ENCODE results near the gene IL22RA1.

The IL22RA1 gene

GRCh38 chr1:24113641-24114033 is 29.3 kb downstream of the IL22RA1 start:
- no peak for DNase-seq
- Histone ChIP-seq H3K27ac (no peak overlapping the region), H3K9me3 (no peaks in the 10 kb centered on the region), H3K4me1 (peaks cover 0 to 30% (median 26%) of the 10 kb centered on the region in 4 donors), H3K27me3 (peaks cover 0 to 9% of the 10 kb centered on the region in 2 donors), H3K36me3 (no peaks in the 10 kb centered on the region), H3K4me3 (no peak overlapping the region)
- intact Hi-C loops (cut with DNase I; ENCODE audit: low total_unique reads) = no loop called here
- no peak for TF ChIP-seq CTCF (IDR thresholded peaks at IDR 0.05)

- H3K4me1 ChIP-seq = peaks cover 0 to 33% (median 26%) of the 10 kb centered on the region in 4 donors
- peak; percentile 79 to 88 for DNase-seq
- intact Hi-C loops (cut with DNase I; ENCODE audit: low total_unique reads) = no loop called here
- peak within 1 kb of the TSS; percentile 69 to 73 for H3K27ac ChIP-seq
- H3K27me3 ChIP-seq = no peaks in the 10 kb centered on the region
- TF ChIP-seq CTCF (IDR thresholded peaks at IDR 0.05) = peak; percentile 56 to 64
- peak within 1 kb of the TSS; percentile 34 to 41 for H3K4me3 ChIP-seq
- H3K36me3 ChIP-seq = no peaks in the 10 kb centered on the region
- no peaks in the 10 kb centered on the region for H3K9me3 ChIP-seq
These were observed 30.8 kb downstream of the IL22RA1 start, which contains the start of gene MYOM3 for GRCh38 chr1:24111996-24112779. TSS of gene MYOM3 (minus strand) at chr1:24112135. CDS start at chr1:24108636, 3,499 bp downstream.

GRCh38 chr1:24111262-24111995 is 31.5 kb downstream of the IL22RA1 start:
- H3K27me3 ChIP-seq = no peaks in the 10 kb centered on the region
- intact Hi-C loops (cut with DNase I; ENCODE audit: low total_unique reads) = no loop called here
- H3K4me1 ChIP-seq = peaks cover 0 to 33% (median 26%) of the 10 kb centered on the region in 4 donors
- DNase-seq = peak; percentile 67 to 83
- H3K4me3 ChIP-seq = peak overlapping the region; percentile 34 to 41
- H3K9me3 ChIP-seq = no peaks in the 10 kb centered on the region
- peak overlapping the region; percentile 69 to 73 for H3K27ac ChIP-seq
- H3K36me3 ChIP-seq = no peaks in the 10 kb centered on the region
- peak in 1 of 2 experiments; percentile 3 for TF ChIP-seq CTCF (IDR thresholded peaks at IDR 0.05)

DNA sequence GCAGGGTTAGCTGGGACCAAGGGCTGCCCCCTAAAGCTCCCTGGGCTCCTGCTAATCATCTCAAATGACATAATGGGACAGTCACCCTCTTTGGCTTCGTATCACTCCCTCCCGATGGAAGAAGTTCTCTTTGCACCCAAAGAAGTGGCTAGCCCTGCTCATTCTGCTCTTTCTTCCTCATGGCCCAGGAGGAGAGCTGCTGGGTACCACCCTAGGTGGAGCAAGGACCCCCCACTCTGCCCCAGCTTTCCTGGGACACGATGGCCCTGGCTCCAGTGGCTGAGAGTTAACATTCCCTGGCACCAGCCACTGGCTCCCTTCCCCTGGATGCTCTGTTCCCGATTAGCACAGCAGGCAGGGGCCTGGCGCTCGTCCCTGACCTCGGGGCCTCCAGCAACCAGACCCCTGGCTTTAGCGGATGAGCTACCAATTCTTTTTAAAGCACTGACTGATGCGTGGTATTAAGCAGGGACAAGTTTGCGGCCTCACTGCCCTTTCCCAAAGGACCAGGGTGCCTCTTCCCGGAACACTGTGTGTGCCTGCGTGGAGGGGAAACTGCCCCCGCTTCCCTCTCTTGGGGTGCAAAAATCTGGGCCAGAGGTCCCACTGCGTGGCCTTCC is 32.2 kb downstream of the IL22RA1 start:
- Histone ChIP-seq H3K9me3 (no peaks in the 10 kb centered on the region), H3K36me3 (no peaks in the 10 kb centered on the region), H3K4me1 (peaks cover 0 to 33% (median 26%) of the 10 kb centered on the region in 4 donors), H3K27me3 (no peaks in the 10 kb centered on the region), H3K4me3 (peak overlapping the region in 1 of 2 donors; percentile 41), H3K27ac (peak overlapping the region; percentile 69 to 73)
- no peak for TF ChIP-seq CTCF (IDR thresholded peaks at IDR 0.05)
- intact Hi-C loops (cut with DNase I; ENCODE audit: low total_unique reads) = no loop called here
- DNase-seq = peak in 1 of 2 donors; percentile 31

- no peaks in the 10 kb centered on the region for H3K9me3 ChIP-seq
- peak overlapping the region in 1 of 2 donors; percentile 69 for H3K27ac ChIP-seq
- H3K27me3 ChIP-seq = no peaks in the 10 kb centered on the region
- H3K36me3 ChIP-seq = no peaks in the 10 kb centered on the region
- DNase-seq = no peak
- no peak for TF ChIP-seq CTCF (IDR thresholded peaks at IDR 0.05)
- intact Hi-C loops (cut with DNase I; ENCODE audit: low total_unique reads) = loop anchor here (5.0 kb wide), 1 partner anchor 38 kb away; no protein-coding TSS in a partner anchor
- peaks cover 0 to 33% (median 26%) of the 10 kb centered on the region in 4 donors for H3K4me1 ChIP-seq
- H3K4me3 ChIP-seq = no peak overlapping the region
These were observed 33.1 kb downstream of the IL22RA1 start for GRCh38 chr1:24109686-24110475.

Data from tibial artery (tissue), 4 donors.